ENCODE data around the gene ARHGEF19.
"Not testable (repeated sequence)": the region's sequence is repeated elsewhere in the genome, so short reads cannot be mapped to it uniquely, and the experiment has no call there.

Gene ARHGEF19

DNA sequence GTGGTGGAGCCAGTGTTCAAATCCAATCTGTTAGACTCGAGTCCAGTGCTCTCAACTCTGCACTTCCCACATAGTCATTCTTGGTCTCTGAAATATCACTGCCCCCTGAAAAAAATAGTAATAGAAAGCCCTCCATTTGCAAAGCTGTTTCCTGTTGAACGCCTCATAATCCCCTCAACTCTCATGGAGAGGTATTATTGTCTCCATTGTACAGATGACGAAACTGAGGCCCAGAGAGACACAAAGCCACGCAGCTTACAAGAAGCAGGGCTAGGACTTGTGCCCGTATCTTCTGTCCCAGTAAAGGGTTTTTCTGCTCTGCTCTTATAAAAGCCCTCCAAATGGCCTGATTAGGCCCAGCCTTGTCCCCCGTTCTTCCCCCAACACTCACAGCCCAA lies 6.2 kb upstream of the ARHGEF19 start:
- no peak for DNase-seq

DNA sequence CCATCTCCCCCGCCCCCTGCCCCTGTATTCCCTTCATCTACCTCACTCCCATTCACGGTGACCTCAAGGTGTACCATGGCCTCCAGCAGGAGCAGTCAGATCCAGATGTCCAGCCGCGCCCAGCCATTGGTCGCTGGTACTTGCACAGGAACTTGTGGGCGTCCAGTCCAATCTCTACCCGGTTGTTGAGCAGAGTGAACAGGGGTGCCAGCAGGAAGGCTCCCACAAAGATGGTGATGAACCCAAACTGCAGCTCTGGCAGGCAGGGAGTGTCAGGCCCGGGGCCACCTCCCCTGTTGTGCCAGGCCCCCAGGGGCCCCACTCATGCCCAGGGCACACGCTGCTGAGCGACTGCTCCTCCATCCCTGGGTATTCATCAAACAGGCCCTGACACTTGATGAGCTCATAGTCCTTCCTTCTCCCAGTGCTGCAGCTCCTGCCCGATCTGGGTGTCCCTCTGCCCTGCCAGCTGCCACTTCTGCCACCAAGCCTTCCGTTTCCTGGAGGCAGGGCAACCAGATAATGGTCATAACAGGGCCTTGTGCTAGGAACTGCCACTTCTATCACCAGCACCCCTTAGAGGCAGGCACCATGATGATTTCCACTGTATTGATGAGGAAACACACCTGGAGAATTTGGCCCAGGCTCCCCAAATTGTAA lies 5.7 kb upstream of the ARHGEF19 start:
- no peak for DNase-seq

DNA sequence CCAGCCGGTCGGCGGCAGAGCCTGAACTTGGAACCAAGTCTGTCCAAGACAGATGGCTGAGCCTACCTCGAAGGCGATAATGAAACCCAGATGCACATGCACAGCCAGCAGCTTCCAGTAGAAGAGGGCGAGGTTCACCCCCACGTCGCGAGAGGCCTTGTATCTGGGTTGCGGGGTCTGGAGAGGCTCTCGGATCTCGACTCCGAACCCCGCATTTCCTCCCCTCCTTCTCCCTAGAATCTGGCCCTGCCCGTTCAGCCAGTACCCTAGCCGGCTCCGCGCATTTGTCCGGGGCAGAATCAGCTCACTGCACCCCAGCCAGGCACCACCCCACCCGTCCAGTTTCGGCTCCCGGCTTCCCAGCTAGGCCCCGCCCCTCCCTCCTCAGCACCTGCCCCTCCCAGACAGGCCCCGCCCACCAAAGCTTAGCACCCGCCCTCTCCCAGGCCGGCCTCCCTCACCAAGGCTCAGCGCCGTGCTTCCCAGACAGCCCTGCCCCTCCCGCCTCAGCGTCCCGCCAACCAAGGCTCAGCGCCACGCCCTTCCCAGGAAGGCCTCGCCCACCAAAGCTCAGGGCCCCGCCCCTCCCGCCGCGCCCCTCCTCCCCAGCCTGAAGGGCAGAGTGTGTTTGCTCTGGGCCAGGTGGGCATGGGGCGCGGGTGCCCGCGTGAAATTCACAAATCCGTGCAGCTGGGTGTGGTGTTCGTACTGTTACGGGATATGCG lies 4.8 kb upstream of the ARHGEF19 start:
- peak; percentile 49 for DNase-seq

DNA sequence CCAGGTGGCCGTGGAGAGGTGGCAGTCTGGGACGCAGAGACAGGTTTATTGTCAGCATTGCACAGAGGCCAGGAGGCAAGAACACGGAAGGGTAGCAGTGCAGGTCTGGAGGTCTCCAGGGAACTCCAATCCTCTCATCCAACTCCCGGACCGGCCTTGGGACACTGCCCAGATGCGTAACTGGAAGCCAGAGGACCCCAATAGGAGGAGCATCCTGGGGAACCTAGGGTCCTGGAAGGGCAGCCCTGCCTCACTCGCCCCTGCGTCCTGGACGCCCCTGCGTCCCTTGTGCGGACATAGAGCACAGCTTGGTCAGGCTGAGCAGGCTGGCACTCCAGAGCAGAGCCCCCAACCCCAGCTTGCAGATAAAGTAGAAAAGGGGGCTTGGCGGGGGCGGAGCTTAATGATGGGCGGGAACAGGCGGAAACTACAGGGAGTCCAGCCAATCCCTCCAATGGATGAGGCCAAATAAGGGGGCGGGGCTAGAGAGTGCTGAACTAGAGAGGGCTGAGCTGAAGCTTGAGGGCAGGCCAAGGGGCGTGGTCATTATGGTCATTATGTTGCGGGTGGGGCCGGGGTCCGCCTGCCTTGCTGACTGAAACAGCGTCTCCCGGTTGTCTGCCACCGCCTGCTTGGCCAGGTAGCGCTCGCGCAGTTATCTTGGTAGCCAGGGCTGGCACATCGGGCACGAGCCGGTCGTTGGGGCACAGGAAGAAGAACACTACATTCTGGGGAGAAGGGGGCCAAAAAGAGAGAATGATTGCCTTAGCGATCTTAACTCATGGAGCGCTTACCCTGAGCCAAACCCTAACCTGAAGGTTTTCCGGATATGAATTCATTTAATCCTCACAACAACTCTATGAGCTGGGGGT lies 3.7 kb upstream of the ARHGEF19 start:
- DNase-seq, result no peak

DNA sequence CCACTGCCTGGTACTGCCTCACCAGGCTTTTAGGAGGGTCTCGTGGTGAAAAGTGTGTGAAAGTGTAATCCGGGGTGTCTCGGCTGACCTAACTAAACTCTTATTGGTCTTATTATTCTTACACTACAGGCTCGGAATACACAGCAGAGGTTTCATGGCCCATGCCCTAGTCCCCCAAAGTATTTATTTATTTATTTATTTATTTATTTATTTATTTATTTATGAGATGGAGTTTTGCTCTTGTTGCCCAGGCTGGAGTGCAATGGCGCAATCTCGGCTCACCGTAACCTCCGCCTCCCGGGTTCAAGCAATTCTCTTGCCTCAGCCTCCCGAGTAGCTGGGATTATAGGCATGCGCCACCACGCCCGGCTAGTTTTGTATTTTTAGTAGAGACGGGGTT lies 2.8 kb upstream of the ARHGEF19 start:
- DNase-seq, result not testable (repeated sequence)

DNA sequence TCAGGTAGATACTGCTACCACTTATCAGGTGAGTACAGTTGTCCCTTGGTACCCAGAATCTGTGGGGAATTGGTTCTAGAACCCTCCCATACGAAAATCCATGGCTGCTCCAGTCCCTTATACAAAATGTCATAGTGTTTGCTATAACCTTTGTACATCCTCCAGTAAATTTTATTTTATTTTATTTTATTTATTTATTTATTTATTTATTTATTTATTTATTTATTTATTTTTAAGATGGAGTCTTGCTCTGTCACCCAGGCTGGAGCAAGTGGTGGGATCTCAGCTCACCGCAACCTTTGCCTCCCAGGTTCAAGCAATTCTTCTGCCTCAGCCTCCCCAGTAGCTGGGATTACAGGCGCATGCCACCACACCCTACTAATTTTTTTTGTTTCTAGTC lies 1.1 kb upstream of the ARHGEF19 start:
- not testable (repeated sequence) for DNase-seq

DNA sequence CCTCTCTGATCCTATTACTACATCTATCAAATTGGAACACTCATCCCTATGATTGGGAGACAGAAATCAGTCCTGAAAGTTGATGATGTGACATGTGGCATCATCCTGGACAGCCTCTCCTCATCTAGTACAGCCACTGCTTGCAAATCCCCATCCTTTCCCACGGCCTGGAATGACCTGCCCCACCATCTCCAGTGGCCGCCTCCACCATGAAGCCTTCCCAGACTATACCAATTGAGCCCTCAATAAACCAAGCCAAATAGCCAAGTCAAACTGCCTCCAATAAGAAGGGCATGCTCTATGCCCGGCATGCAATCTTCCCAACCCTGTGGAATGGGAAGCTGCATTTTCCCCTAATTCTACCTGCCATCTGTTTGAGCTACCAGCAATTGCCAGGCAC lies 561 bp upstream of the ARHGEF19 start:
- DNase-seq, result no peak

DNA sequence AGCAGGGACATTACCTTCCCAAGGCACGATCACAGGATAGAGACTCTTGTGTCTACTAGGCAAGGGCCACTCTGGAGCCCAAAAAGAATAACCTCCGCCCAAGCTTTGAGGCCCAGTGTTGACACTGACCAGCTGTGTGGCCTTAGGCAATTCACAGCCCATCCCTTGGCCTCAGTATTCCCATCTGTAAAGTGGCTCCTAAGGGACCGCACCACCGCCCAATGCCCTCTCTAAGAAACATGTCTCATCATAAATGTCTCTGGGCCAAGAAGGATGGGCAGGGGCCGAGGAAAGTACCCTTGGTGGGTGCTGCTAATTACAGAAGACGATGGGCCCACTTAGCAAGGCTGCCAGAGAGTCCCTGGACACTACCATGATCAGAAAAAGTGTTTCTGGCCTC lies 628 bp downstream of the ARHGEF19 start:
- DNase-seq, result no peak

DNA sequence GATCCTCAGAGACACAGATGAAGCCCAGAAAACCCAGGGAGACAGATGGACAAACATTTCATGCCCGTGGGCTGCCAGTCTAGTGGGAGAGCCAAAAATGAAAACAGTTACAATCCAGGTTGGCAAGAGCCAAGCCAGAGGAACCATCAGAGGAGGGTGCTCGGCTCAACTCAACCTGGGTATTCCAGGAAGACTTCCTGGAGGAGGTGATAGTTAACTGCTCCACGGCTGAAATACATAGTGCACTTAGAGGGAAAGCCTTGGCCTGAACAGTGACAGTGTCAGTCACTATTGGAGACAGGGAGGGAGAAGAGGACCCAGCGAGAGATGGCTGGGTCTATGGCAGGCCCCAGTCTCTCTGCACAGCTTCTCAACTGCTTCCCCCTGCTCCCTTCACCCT lies 1.9 kb downstream of the ARHGEF19 start:
- peak; percentile 73 for DNase-seq

DNA sequence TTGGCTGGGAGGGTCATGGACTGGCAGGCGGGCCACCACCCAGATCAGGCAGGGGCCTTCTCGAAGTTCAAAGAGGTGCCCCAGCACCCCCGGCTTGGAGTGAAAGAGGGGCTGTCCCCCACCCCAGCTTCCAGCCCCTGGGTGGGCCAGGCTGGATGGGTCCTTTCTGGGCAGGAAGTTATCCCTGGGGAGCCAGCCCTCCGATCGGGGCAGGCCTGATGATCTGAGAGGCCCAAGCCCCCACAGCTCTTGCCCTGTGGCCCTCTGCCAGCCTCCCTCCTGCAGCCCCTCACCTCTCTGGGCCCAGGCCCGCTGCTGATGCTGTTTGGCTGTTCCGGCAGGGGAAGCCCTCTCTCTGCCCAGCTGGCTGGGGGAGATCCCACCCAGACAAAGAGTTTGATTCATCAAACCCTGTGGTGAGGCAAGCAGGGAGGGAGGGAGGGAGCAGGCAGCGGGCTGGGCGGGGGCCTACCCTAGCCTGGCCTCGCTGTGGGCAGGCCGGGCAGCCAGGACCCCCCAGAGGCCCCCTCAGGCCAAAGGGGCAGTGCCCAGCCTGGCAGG lies 2.5 kb downstream of the ARHGEF19 start:
- DNase-seq, result no peak

DNA sequence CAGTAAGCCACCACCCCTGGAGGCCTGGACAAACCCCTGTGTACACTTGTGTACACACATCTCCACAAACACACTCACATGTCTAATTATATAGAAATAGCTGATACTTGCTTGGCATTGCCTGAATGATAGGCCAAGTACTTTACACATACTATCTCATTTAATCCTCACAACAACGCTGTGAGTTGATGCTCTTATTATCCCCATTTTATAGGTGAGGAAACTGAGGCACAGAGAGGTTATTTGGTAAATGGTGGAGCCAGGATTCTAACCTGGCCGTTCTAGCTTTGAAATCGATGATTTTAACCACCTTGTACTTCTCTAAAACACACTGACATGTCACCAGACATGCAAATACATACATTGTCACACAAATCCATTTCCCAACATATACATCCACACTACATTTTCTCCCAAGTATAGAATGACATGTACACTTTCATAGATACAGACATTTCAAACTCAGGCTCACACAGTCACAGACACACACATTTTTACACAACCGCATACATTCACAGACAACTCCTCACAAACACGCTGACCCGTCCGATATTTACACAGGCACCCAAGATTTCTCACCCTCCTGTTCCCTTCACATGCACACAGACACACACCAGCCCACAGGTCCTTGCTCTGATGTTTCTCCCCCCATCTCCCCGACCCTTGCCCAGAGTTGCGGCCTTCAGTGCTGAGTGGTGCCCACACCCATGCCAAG lies 3.2 kb downstream of the ARHGEF19 start:
- no peak for DNase-seq

DNA sequence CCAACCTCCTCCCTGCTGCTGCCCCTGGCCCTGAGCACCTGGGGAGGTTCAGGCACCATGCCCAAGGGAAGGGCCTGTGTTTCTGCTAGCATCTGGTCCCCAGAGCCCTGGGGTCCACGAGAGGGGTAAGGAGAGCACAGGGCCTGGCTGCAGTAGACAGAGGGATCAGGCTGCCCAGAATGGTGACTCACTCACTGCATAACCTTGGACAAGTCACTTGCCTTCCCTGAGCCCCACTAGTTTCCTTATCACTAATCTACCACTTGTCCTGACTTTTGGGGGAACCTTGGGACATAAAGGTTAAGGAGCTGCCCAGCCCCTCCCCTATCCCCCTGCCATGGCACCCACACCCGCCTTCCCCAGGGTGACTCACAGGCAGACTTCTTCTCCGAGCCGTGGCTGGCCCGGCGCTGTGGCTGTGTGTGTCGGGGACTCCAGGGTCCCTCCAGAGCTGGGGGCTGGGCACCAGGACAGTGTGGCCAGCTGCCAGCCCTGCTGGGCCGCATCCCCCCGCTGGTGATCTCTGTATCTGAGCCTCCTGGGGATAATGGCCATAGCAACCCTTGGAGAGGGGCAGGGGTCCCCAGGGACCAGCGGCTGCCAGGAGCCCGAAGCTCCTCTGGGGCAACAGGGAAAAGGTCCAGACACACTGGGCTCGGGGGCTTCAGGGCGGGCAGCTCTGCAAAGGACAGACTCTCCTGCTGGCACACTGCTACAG lies 4.0 kb downstream of the ARHGEF19 start:
- DNase-seq, result no peak

DNA sequence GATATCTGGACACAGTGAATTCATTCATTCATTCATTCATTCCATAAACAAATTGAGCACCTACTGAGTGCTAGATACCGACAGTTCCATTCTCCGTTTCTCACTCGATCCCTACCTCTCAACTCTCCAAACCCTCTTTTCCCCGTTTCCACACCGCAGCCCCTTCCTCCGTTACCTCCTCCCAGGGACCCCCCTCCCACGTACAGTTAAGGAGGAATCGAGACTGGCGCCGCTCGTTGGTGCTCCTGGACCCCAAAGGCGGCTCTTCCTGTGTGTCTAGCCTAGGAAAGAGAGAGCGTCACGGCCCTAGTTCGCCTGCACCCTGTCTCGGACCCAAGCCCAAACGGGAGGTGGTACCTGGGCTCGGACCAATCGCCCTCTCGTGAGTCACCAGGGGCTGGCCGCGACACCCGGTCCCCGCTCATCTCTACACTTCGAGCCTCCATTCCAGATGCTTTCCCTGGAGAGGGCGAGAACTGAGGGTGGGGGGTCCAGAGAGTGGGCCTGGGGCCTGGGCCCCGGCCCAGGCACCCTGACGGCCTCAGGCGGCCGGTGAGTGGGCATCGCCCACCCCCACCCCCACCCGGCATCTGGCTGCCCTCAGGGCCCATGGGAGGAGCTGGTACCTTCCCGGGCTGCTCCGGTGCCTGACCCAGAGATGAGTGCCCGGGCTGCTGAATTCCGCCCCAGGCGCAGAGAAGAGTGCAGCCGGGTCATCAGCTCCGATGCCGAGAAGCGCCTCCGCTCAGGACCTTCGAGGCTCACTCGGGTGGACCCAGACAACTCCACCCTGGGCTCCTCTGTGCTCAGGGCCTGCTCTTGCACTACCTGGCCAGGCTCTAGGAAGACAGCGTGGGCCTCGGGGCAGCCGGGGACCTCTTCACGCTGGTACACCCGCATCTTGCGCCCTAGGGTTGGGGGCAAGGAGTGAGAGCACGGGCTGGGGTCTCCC lies 4.9 kb downstream of the ARHGEF19 start:
- DNase-seq, result no peak

DNA sequence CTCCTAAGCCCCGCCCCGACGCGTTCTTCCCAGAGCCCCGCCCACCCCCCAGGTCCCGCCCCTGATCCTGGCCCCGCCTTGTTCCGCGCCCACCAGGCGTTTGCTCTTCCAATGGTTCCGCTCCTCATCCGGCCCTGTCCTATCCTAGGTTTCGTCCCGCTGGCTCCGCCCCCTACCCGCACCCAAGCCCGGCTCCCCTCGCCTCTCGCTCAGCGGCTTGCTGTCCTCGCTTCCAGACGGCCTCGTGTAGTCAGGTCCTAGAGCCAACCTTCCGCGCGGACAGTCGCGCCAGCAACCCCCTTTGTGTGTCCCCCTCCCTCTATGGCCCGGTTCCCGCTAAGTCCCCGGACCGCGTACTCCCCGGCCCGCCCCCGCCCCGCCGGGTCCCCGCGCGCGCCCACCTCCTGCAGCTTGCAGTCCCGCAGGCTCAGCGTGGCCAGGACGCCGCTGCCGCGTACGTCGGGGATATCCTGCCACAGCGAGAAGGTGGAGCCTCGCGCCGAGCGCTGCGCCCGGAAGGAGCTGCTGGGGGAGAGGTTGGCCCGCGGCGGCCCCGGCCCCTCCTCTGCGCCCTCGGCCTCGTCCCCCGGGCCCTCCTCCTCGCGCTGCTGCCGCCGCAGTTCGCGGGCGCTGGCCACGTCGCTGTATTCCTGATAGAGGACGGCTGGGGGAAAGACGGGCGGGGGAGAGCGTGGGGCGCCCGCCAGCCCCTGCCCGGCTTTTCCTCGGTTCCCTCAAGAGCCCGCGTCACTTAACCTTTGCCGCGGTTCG lies 5.7 kb downstream of the ARHGEF19 start:
- DNase-seq, result peak; percentile 84

DNA sequence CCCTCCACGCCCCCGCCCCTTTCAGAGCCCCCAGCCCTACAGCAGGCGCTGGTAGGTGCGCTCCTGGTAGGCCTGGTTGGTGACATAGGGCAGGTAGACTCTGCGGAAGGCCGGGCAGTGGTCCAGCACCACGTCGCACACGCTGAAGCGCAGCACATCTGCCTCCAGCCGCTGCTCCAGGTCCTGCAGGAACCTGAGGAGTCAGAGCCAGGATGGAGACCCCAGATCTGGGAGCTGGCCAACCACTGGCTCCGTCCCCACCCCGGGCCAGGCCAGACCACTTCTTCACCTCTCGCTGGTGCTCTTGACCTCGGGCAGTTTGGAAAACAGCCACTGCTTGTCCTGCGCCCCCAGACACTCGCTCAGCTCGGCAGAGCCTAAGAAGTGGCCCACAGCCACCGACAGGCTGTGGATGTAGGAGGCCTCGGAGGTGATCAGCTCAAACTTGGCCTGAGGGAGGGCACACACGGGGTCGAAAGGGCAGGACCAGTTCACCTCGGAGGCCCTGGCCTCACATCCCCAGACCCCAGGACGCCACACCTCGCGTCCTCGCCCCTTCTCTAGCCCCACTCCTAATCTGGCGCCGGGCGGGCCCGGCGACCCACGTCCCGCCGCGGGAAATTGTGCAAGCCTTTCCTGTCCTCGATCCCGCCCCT lies 6.4 kb downstream of the ARHGEF19 start:
- DNase-seq, result no peak

DNA sequence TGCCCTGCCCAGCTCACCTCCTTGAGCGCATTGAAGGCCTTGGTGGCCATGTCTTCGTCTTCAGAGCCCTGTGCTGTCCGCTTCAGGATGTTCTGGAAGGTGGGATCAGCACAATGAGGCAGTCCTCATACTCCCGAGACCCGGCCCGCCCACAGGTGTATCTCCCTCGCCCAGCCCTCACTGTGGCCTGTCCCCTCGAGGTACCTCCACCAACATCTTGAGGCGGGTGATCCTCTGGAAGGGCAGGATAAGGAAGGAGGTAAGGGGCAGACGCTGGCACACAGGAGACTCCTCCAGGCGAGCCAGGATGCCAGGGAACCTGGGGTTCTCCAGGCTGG lies 7.1 kb downstream of the ARHGEF19 start:
- no peak for DNase-seq

DNA sequence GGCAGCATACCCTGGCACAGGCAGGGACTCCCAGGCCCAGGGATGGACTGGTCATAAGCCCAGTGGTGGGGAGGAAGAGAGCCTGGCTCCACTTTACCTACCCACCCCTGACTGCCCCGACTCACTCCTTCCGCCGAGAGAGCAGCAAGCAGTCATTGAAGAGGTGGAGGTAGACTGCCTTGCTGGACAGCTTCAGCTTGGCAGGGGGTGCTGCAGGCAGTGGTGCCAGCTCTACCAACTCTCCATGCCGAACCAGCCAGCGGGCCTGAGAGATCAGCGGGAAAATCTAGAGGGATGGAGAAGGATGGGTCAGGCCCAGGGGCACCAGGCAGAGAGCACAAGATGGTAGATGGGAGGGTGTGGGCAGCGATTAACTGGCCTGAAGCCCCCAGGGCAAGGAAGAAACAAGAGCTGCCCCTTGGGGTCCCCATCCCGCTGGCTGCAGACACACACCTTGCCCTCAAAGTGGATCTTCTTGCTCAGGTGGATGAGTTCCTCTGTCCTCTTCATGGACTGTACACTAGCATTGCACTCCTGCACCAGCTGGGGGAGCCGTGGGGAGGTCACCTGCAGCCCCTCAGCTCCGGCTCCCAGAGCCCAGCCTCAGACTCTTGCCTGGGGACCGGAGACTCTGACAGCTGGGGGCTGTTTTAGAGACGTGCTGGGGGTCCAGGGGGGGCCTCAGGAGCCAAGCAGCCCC lies 7.7 kb downstream of the ARHGEF19 start:
- peak; percentile 5 for DNase-seq

DNA sequence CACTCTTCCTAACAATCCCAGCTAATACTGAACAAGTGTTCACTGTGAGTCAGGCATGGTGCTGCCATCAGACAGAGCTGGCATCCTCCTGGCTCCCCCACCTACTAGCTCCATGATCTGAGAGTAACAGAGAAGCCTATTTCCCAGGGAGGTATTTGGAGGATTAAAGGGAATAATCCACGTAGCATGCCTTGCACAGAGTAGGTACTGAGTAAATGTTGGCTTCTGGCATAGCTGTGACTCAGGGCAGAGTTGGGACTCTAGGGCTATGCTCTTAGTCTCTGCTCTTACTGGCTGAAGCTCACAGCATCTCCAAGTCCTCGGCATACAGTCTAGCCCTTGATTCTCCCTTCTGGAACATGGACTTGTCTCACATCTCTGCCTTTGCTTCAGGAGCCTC lies 8.2 kb downstream of the ARHGEF19 start:
- DNase-seq, result no peak

DNA sequence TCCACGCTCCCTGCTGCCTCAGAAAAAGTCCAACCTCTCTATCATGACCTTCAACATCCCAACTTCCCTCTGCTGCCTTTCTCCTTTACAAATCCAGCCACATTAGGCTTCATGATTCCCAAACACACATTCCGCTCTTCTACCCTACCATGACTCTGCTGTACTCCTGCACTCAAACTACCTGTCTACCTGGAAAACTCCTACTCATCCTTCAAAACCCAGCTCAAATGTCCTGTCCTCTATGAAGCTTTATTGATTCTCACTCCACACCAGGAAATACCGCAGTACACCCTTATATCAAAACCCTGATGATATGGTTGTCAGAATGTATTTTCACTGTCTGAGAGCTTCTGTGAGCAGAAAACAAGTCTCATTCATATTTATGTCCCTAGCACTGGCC lies 8.9 kb downstream of the ARHGEF19 start:
- no peak for DNase-seq
